Stomach (tissue), 4 donors: Measurements from ENCODE around the gene MKKS.

Experiments used
- CTCF ChIP-seq, 7 experiments: fragments of 450-650 bp in 4 of 7; fragments of 200-600 bp in 3 of 7; sonication (generic) in 3 of 7; IDR thresholded peaks; one replicate each; pipeline ENCODE4 v1.5.1; 2016 to 2019; ENCODE audit warnings: antibody characterized with exemption in 7 of 7, control low read depth in 2 of 7, mild to moderate bottlenecking in 1 of 7
- POLR2A ChIP-seq, 4 donors: fragments of 450-650 bp; IDR thresholded peaks; one replicate each; pipeline ENCODE4 v1.6.1; 2016; ENCODE audit warnings: antibody characterized with exemption in 4 of 4, control low read depth in 2 of 4, mild to moderate bottlenecking in 1 of 4, moderate library complexity in 1 of 4

GRCh38 chr20:10379761-10380160 lies 54.3 kb downstream of the MKKS start:
- TF ChIP-seq POLR2A (IDR thresholded peaks at IDR 0.05) (no peak), CTCF (IDR thresholded peaks at IDR 0.05) (no peak)
